Muscle layer of colon (tissue), 2 donors: ENCODE data around the gene ADAMTSL4.

ENCODE experiments used
- H3K27ac ChIP-seq: one replicate; pipeline ENCODE4 v1.7.0; 2013; ENCODE audit warnings: low read depth, mild to moderate bottlenecking, low read length, moderate library complexity
- H3K27me3 ChIP-seq, 2 donors: one replicate each; pipeline ENCODE4 v1.7.0; 2013; ENCODE audit warnings: low read length in 2 of 2, mild to moderate bottlenecking in 2 of 2; ENCODE audit not compliant: insufficient read depth in 2 of 2, control insufficient read depth in 1 of 2
- H3K36me3 ChIP-seq: one replicate; pipeline ENCODE4 v1.7.0; 2013; ENCODE audit warnings: mild to moderate bottlenecking, low read length; ENCODE audit not compliant: insufficient read depth
- H3K4me1 ChIP-seq: one replicate; pipeline ENCODE4 v1.7.0; 2013; ENCODE audit warnings: mild to moderate bottlenecking, low read length; ENCODE audit not compliant: insufficient read depth
- H3K4me3 ChIP-seq, 2 donors: one replicate each; pipeline ENCODE4 v1.7.0; 2013; ENCODE audit warnings: low read length in 2 of 2, low read depth in 1 of 2, mild to moderate bottlenecking in 1 of 2, moderate library complexity in 1 of 2
- H3K9ac ChIP-seq: one replicate; pipeline ENCODE4 v1.7.0; 2013; ENCODE audit warnings: low read length
- H3K9me3 ChIP-seq: one replicate; pipeline ENCODE4 v1.7.0; 2013; ENCODE audit warnings: mild to moderate bottlenecking, low read length
- donor health status: abdominal sarcoma.
- donor health status: Adenocarcinoma of cecum.

ADAMTSL4 gene

DNA sequence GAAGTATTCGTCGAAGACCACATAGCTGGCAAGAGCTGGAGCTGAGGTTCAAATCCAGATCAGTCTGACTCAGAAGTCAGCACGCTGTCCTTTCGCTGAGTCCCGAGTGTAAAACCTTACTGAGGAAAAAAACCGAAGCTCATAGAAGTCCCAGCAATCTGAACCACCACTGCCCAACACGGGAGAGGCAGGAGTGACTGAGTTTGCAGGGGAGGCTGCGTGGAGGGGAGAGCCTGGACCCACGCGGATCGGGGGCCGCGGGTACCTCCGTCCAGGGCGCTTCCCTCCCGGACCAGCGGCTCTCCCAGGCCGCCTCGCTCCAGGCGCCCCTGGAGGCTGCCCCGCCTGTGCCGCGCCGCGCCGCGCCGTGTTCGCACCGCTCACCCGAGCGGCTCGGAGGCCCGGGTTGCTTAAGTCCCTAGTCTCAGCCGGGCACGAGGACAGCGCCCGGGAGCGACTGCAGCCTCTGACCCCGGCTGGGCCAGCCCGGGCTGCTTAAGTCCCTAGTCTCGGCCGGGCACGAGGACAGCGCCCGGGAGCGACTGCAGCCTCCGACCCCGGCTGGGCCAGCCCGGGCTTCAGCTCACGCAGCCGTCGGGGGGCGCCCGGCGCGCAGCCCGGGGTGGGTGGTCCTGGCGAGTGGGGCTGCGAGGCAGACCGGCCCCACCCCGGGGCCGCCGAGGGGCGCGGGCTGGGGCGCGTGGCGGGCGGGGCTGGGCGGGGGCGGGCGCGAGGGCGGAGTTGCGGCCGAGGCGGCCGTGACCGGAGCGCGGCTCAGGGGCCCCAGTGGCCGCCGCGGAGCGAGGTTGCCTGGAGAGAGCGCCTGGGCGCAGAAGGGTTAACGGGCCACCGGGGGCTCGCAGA is at the start of gene ADAMTSL4:
Gene ADAMTSL4, plus strand, starts transcription at position 777 of the 864 bp plus-strand sequence. CDS start 2,881 bp downstream, outside the sequence.
- H3K9me3 ChIP-seq = no peaks in the 10 kb centered on the region
- no peaks in the 10 kb centered on the region for H3K36me3 ChIP-seq
- peak within 1 kb of the TSS; percentile 75 for H3K27ac ChIP-seq
- peaks cover 10% of the 10 kb centered on the region for H3K4me1 ChIP-seq
- peak within 1 kb of the TSS; percentile 49 for H3K9ac ChIP-seq
- no peaks in the 10 kb centered on the region for H3K27me3 ChIP-seq
- H3K4me3 ChIP-seq = peak within 1 kb of the TSS; percentile 58 to 74

GRCh38 chr1:150505431-150505830 is 43.8 kb upstream of the ADAMTSL4 start:
- Histone ChIP-seq H3K27me3 (no peaks in the 10 kb centered on the region), H3K4me3 (no peak overlapping the region), H3K9me3 (no peaks in the 10 kb centered on the region), H3K4me1 (peaks cover 10% of the 10 kb centered on the region), H3K36me3 (peaks cover 24% of the 10 kb centered on the region), H3K9ac (no peak overlapping the region), H3K27ac (no peak overlapping the region)

DNA sequence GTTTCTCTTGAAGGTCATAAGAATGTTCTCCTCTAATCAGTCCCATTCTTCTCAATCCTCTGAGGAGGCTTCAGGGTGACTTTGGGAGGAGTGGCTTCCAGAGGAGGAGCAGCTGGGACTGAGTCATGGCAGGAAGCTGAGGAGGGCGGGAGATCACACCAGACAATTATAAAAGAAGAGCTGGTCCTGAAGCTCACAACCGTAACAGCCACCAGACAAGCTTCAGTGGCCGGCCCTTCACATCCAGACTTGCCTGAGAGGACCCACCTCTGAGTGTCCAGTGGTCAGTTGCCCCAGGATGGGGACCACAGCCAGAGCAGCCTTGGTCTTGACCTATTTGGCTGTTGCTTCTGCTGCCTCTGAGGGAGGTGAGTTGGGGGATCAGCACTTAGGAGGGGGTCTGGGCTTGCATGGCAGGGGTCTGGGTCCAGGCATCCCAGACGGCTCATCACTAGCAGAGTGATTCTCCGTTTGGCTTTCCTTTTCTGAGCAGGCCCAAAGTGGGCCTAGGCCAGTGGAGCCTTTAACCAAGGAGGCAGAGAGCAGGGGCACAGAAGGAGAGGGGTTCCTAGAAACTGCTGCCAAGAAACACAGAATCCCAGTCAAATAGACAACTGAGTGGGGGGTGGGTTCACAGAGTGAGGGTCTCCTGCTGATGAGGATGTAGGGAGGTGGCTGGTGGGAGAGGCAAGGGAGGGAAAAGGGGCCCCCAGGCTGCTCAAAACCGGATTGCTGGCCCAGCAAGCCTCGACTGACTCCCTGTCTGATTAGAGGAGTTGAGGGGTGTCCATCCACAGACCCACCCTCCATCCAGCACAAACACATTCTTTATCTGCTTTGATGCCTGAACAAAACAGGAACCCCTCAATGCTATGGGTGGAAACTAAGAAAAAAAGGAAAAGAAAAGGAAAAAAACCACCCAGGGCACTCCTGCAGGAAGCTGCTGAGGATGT is 41.0 kb upstream of the ADAMTSL4 start, which contains the start of gene ECM1:
Gene ECM1, plus strand, starts transcription at position 198 of the 953 bp plus-strand sequence. Its CDS starts 101 bp downstream, at position 299.
- Histone ChIP-seq H3K4me1 (peaks cover 10% of the 10 kb centered on the region), H3K4me3 (peak within 1 kb of the TSS in 1 of 2 donors; percentile 58), H3K36me3 (peaks cover 35% of the 10 kb centered on the region), H3K27me3 (no peaks in the 10 kb centered on the region), H3K27ac (peak within 1 kb of the TSS; percentile 63), H3K9ac (peak within 1 kb of the TSS; percentile 65), H3K9me3 (no peaks in the 10 kb centered on the region)

DNA sequence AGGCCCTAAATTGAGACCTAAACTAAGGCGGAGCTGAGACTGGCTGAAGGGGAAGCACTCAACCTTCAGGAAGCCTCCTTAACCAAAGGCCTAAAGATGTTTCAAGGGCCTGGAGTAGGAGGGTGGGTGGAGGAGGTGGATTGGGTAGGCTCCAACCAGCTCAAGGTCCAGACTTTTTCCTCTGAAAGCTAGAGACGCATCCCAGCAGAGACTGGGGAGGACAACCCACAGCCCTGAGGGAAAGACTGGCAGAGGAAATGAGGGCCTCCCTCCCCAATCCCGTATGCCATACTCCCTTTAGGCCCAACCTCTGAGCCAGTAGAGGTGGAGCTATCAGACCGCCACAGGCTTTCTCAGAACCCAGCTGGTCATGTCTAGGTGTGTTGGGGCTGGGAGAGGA is 40.2 kb upstream of the ADAMTSL4 start:
- no peak overlapping the region for H3K4me3 ChIP-seq
- no peak overlapping the region for H3K9ac ChIP-seq
- H3K27ac ChIP-seq = peak overlapping the region; percentile 63
- H3K27me3 ChIP-seq = no peaks in the 10 kb centered on the region
- no peaks in the 10 kb centered on the region for H3K9me3 ChIP-seq
- peaks cover 35% of the 10 kb centered on the region for H3K36me3 ChIP-seq
- H3K4me1 ChIP-seq = peaks cover 10% of the 10 kb centered on the region

DNA sequence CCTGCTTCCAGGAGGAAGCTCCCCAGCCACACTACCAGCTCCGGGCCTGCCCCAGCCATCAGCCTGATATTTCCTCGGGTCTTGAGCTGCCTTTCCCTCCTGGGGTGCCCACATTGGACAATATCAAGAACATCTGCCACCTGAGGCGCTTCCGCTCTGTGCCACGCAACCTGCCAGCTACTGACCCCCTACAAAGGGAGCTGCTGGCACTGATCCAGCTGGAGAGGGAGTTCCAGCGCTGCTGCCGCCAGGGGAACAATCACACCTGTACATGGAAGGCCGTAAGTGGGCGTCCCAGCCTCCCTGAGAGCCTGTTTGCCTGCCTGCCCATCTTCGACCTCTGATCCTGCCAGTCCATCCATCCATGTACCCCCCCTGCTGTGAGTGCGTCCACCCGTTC is 37.7 kb upstream of the ADAMTSL4 start:
- H3K9me3 ChIP-seq = no peaks in the 10 kb centered on the region
- H3K36me3 ChIP-seq = peaks cover 16% of the 10 kb centered on the region
- peaks cover 15% of the 10 kb centered on the region for H3K4me1 ChIP-seq
- no peak overlapping the region for H3K9ac ChIP-seq
- H3K4me3 ChIP-seq = no peak overlapping the region
- H3K27me3 ChIP-seq = no peaks in the 10 kb centered on the region
- H3K27ac ChIP-seq = no peak overlapping the region

- Histone ChIP-seq H3K36me3 (peaks cover 11% of the 10 kb centered on the region), H3K27ac (no peak overlapping the region), H3K27me3 (no peaks in the 10 kb centered on the region), H3K4me3 (no peak overlapping the region), H3K9me3 (no peaks in the 10 kb centered on the region), H3K9ac (no peak overlapping the region), H3K4me1 (peaks cover 21% of the 10 kb centered on the region)
Measured at GRCh38 chr1:150511985-150512660, 37.1 kb upstream of the ADAMTSL4 start.

GRCh38 chr1:150512846-150513245 is 36.4 kb upstream of the ADAMTSL4 start:
- H3K4me3 ChIP-seq = no peak overlapping the region
- no peak overlapping the region for H3K9ac ChIP-seq
- no peaks in the 10 kb centered on the region for H3K9me3 ChIP-seq
- no peak overlapping the region for H3K27ac ChIP-seq
- H3K36me3 ChIP-seq = peaks cover 11% of the 10 kb centered on the region
- no peaks in the 10 kb centered on the region for H3K27me3 ChIP-seq
- peaks cover 21% of the 10 kb centered on the region for H3K4me1 ChIP-seq

- peaks cover 11% of the 10 kb centered on the region for H3K36me3 ChIP-seq
- no peak overlapping the region for H3K4me3 ChIP-seq
- H3K9ac ChIP-seq = no peak overlapping the region
- H3K27me3 ChIP-seq = no peaks in the 10 kb centered on the region
- H3K4me1 ChIP-seq = peaks cover 19% of the 10 kb centered on the region
- no peaks in the 10 kb centered on the region for H3K9me3 ChIP-seq
- H3K27ac ChIP-seq = no peak overlapping the region
Measured at GRCh38 chr1:150513351-150513791, 35.8 kb upstream of the ADAMTSL4 start.

- peaks cover 11% of the 10 kb centered on the region for H3K36me3 ChIP-seq
- H3K9ac ChIP-seq = no peak overlapping the region
- H3K4me1 ChIP-seq = peaks cover 11% of the 10 kb centered on the region
- no peak overlapping the region for H3K27ac ChIP-seq
- H3K4me3 ChIP-seq = no peak overlapping the region
- H3K9me3 ChIP-seq = no peaks in the 10 kb centered on the region
- no peaks in the 10 kb centered on the region for H3K27me3 ChIP-seq
Measured at GRCh38 chr1:150514260-150514659, 34.9 kb upstream of the ADAMTSL4 start.

DNA sequence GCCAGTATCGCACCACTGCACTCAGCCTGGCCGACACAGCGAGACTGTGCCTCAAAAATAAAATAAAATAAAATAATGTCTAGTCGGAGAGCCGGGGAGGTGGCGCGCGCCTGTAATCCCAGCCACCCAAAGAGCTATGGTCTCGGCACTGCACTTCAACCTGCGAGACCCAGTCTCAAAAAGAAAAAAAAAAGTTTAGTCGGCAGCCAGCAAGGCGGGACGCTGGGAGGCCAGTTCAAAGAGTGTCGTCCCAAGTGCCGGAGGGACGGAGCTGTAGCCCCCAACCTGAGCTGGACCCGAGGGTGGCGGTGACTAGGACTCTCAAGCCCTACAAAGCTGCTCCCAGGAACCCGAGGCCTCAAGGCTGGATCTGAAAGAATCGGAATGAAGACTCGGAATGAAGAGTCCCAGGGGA is 34.3 kb upstream of the ADAMTSL4 start:
- Histone ChIP-seq H3K4me3 (peak overlapping the region; percentile 49 to 78), H3K4me1 (peaks cover 11% of the 10 kb centered on the region), H3K9me3 (no peaks in the 10 kb centered on the region), H3K27me3 (no peaks in the 10 kb centered on the region), H3K36me3 (peaks cover 11% of the 10 kb centered on the region), H3K9ac (peak overlapping the region; percentile 72), H3K27ac (peak overlapping the region; percentile 90)
